Esophagus muscularis mucosa (tissue), 4 donors: ENCODE measurements around the gene AGBL2.

Experiments
- EP300 ChIP-seq: sonication (generic); formaldehyde crosslinking; IDR thresholded peaks from one replicate; pipeline ENCODE4 v1.6.1; 2017; ENCODE audit warnings: antibody characterized with exemption
- POLR2A ChIP-seq: fragments of 450-650 bp; IDR thresholded peaks from one replicate; pipeline ENCODE4 v1.6.1; 2017; ENCODE audit warnings: antibody characterized with exemption, moderate library complexity, mild to moderate bottlenecking, low read depth
- POLR2AphosphoS5 ChIP-seq, 2 donors: sonication (generic); formaldehyde crosslinking; IDR thresholded peaks; one replicate each; pipeline ENCODE4 v1.6.1; 2017; ENCODE audit warnings: antibody characterized with exemption in 2 of 2
- TF ChIP-seq, protein P1 (sequence below), 3 experiments: fragments of 200-600 bp in 2 of 3; fragments of 450-650 bp in 1 of 3; sonication (generic) in 2 of 3; IDR thresholded peaks; one replicate each; pipeline ENCODE4 v1.5.1; 2017 to 2019; ENCODE audit warnings: antibody characterized with exemption in 3 of 3, mild to moderate bottlenecking in 2 of 3, moderate library complexity in 1 of 3

- TF ChIP-seq, protein P1, sequence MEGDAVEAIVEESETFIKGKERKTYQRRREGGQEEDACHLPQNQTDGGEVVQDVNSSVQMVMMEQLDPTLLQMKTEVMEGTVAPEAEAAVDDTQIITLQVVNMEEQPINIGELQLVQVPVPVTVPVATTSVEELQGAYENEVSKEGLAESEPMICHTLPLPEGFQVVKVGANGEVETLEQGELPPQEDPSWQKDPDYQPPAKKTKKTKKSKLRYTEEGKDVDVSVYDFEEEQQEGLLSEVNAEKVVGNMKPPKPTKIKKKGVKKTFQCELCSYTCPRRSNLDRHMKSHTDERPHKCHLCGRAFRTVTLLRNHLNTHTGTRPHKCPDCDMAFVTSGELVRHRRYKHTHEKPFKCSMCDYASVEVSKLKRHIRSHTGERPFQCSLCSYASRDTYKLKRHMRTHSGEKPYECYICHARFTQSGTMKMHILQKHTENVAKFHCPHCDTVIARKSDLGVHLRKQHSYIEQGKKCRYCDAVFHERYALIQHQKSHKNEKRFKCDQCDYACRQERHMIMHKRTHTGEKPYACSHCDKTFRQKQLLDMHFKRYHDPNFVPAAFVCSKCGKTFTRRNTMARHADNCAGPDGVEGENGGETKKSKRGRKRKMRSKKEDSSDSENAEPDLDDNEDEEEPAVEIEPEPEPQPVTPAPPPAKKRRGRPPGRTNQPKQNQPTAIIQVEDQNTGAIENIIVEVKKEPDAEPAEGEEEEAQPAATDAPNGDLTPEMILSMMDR (IDR thresholded peaks at IDR 0.05): no peak
- TF ChIP-seq POLR2A (no peak), POLR2AphosphoS5 (IDR thresholded peaks at IDR 0.05) (no peak), EP300 (no peak)
Measured at GRCh38 chr11:47617417-47617809, 97.8 kb downstream of the AGBL2 start.
